GM23338 (cell line): ENCODE results near the gene TRIM44. TPM values are rescaled to one million over a fixed set of nuclear protein-coding genes. Genes with fewer than 3 reads are reported as not detected.

Source experiments
- ATAC-seq: fragments of 200-7000 bp; cut with Tn5 transposase; 3 replicates; pipeline ENCODE4 v1.9.1; 2020
- DNase-seq: peaks from one replicate; pipeline ENCODE4 v3.0.0-alpha.2; 2015; ENCODE audit warnings: low spot score
- H2AFZ ChIP-seq: fragments of 200-600 bp; sonication (generic); 2 replicates; pipeline ENCODE4 v1.8.0; 2016; ENCODE audit warnings: antibody characterized with exemption, mild to moderate bottlenecking, moderate library complexity
- H3F3A ChIP-seq: fragments of 200-600 bp; sonication (generic); replicated peaks from 2 replicates; pipeline ENCODE4 v1.8.0; 2017; ENCODE audit warnings: antibody characterized with exemption, mixed run types, low read depth
- H3K27ac ChIP-seq: fragments of 200-600 bp; sonication (generic); 2 replicates; pipeline ENCODE4 v1.6.1; 2016; ENCODE audit warnings: low read depth
- H3K27me3 ChIP-seq: fragments of 200-600 bp; sonication (generic); 2 replicates; pipeline ENCODE4 v1.8.0; 2016; ENCODE audit warnings: mild to moderate bottlenecking, mixed run types, moderate library complexity; ENCODE audit not compliant: insufficient read depth
- H3K36me3 ChIP-seq: fragments of 200-600 bp; sonication (generic); 2 replicates; pipeline ENCODE4 v1.8.0; 2016; ENCODE audit warnings: mild to moderate bottlenecking; ENCODE audit not compliant: insufficient read depth
- H3K4me1 ChIP-seq: fragments of 200-600 bp; sonication (generic); 2 replicates; pipeline ENCODE4 v1.8.0; 2016; ENCODE audit warnings: mild to moderate bottlenecking, moderate library complexity; ENCODE audit not compliant: insufficient read depth
- H3K4me2 ChIP-seq: fragments of 200-600 bp; sonication (generic); 2 replicates; pipeline ENCODE4 v1.7.1; 2017; ENCODE audit warnings: mixed run types
- H3K4me3 ChIP-seq: fragments of 200-600 bp; sonication (generic); 2 replicates; pipeline ENCODE4 v1.6.1; 2016; ENCODE audit warnings: mixed run types
- H3K79me2 ChIP-seq: fragments of 200-600 bp; sonication (generic); replicated peaks from 2 replicates; pipeline ENCODE4 v1.8.0; 2017; ENCODE audit warnings: mild to moderate bottlenecking; ENCODE audit not compliant: insufficient read depth
- H3K9me2 ChIP-seq: fragments of 200-600 bp; sonication (generic); 2 replicates; pipeline ENCODE4 v1.8.0; 2017; ENCODE audit not compliant: insufficient read depth
- H4K20me1 ChIP-seq: fragments of 200-600 bp; sonication (generic); replicated peaks from 2 replicates; pipeline ENCODE4 v1.8.0; 2017; ENCODE audit warnings: mild to moderate bottlenecking; ENCODE audit not compliant: insufficient read depth
- H3K27ac Mint-ChIP-seq: 2 replicates; pipeline ENCODE4 v1.8.0; 2020; ENCODE audit warnings: inconsistent platforms, mild to moderate bottlenecking, moderate library complexity, mixed read lengths
- H3K27me3 Mint-ChIP-seq: 3 replicates; pipeline ENCODE4 v1.8.0; 2022; ENCODE audit warnings: low read depth, mild to moderate bottlenecking, moderate library complexity, mixed read lengths, inconsistent platforms; ENCODE audit not compliant: insufficient read depth, poor library complexity
- H3K36me3 Mint-ChIP-seq: 3 replicates; pipeline ENCODE4 v1.8.0; 2021; ENCODE audit warnings: low read depth, mild to moderate bottlenecking, inconsistent platforms, moderate library complexity, mixed read lengths
- H3K4me1 Mint-ChIP-seq: 3 replicates; pipeline ENCODE4 v1.8.0; 2020; ENCODE audit warnings: mild to moderate bottlenecking, inconsistent platforms, mixed read lengths
- H3K4me3 Mint-ChIP-seq: 3 replicates; pipeline ENCODE4 v1.8.0; 2021; ENCODE audit warnings: moderate library complexity, mild to moderate bottlenecking, inconsistent platforms, mixed read lengths
- H3K9me3 Mint-ChIP-seq: 3 replicates; pipeline ENCODE4 v1.8.0; 2020; ENCODE audit warnings: moderate library complexity, mild to moderate bottlenecking, inconsistent platforms, mixed read lengths
- CREB1 ChIP-seq: fragments of 250-450 bp; sonication (Bioruptor Pico); IDR thresholded peaks from 2 replicates; pipeline ENCODE4 v1.5.0; 2020; ENCODE audit warnings: low read depth, mild to moderate bottlenecking, moderate library complexity
- CTCF ChIP-seq, 2 experiments: fragments of 200-600 bp in 1 of 2; sonication (generic) in 1 of 2; conservative IDR thresholded peaks; 2 replicates each; pipeline versions ENCODE4 v1.5.1 to v1.6.1; 2016 to 2017; ENCODE audit warnings: antibody characterized with exemption in 2 of 2, low read depth in 2 of 2, mild to moderate bottlenecking in 2 of 2, moderate library complexity in 1 of 2
- EZH2 ChIP-seq: fragments of 200-600 bp; sonication (generic); IDR thresholded peaks from one replicate; pipeline ENCODE4 v1.8.0; 2017; ENCODE audit warnings: antibody characterized with exemption, mild to moderate bottlenecking, low read depth; ENCODE audit not compliant: unreplicated experiment
- EZH2phosphoT487 ChIP-seq: fragments of 200-600 bp; sonication (generic); IDR thresholded peaks from one replicate; pipeline ENCODE4 v1.8.1; 2018; ENCODE audit warnings: antibody characterized with exemption; ENCODE audit not compliant: unreplicated experiment
- JUNB ChIP-seq: IDR thresholded peaks from one replicate; pipeline ENCODE4 v1.6.1; 2016; ENCODE audit warnings: antibody characterized with exemption; ENCODE audit not compliant: unreplicated experiment
- NANOG ChIP-seq: IDR thresholded peaks from 2 replicates; pipeline ENCODE4 v1.6.1; 2016; ENCODE audit warnings: antibody characterized with exemption, borderline replicate concordance
- POLR2AphosphoS5 ChIP-seq: IDR thresholded peaks from 2 replicates; pipeline ENCODE4 v1.6.1; 2016; ENCODE audit warnings: antibody characterized with exemption, low read depth
- REST ChIP-seq: IDR thresholded peaks from one replicate; pipeline ENCODE4 v1.6.1; 2018; ENCODE audit warnings: antibody characterized with exemption; ENCODE audit not compliant: unreplicated experiment
- STAT1 ChIP-seq: IDR thresholded peaks from one replicate; pipeline ENCODE4 v1.6.1; 2016; ENCODE audit warnings: antibody characterized with exemption; ENCODE audit not compliant: unreplicated experiment
- ZNF114 ChIP-seq: fragments of 250-450 bp; sonication (Bioruptor Pico); IDR thresholded peaks from 2 replicates; pipeline ENCODE4 v1.5.0; 2020; ENCODE audit warnings: mild to moderate bottlenecking, moderate library complexity
- ZNF331 ChIP-seq: fragments of 250-450 bp; sonication (Bioruptor Pico); IDR thresholded peaks from 2 replicates; pipeline ENCODE4 v1.5.0; 2020; ENCODE audit warnings: low read depth, mild to moderate bottlenecking, moderate library complexity
- ZNF462 ChIP-seq: fragments of 250-450 bp; sonication (Bioruptor Pico); IDR thresholded peaks from 2 replicates; pipeline ENCODE4 v1.5.0; 2020; ENCODE audit warnings: mild to moderate bottlenecking, moderate library complexity
- polyA plus RNA-seq: library from polyadenylated mRNA; unstranded; fragments of >200 nt; fragmentation: Nextera tagmentation; extraction: Ambion mirVana; gene quantifications from 2 replicates; pipeline ENCODE4 v1.2.1, GENCODE V29; 2016
- total RNA-seq: library from RNA; depleted of rRNA; stranded (reverse); fragments of >200 nt; shearing (Covaris generic); gene quantifications from 2 replicates; pipeline ENCODE4 v1.2.3, GENCODE V29; 2014
- TF ChIP-seq, protein P1 (sequence below): IDR thresholded peaks from 2 replicates; pipeline ENCODE4 v1.6.1; 2016; ENCODE audit warnings: antibody characterized with exemption

TRIM44 gene
- total and polyA plus RNA-seq, 2 experiments from 2014 or later: 10.3 to 10.4 TPM

GRCh38 chr11:35730254-35730653, 67.7 kb downstream of the TRIM44 start:
- H3K79me2 ChIP-seq: no peaks in the 10 kb centered on the region
- Mint-ChIP-seq H3K9me3 (peaks cover 9% of the 10 kb centered on the region), H3K27ac (no peak overlapping the region), H3K4me3 (no peak overlapping the region), H3K36me3 (peaks cover 32% of the 10 kb centered on the region; the same call in 2 of the 3 replicates), H3K4me1 (no peaks in the 10 kb centered on the region), H3K27me3 (peaks cover 3% of the 10 kb centered on the region)
- ATAC-seq: no peak
- no peak overlapping the region for H3K27ac ChIP-seq
- H3K9me2 ChIP-seq: no peaks in the 10 kb centered on the region
- H3K27me3 ChIP-seq: no peaks in the 10 kb centered on the region
- no peaks in the 10 kb centered on the region for H3K36me3 ChIP-seq
- no peak overlapping the region for H2AFZ ChIP-seq
- TF ChIP-seq JUNB (no peak), CREB1 (CRISPR knock-in tag) (no peak), ZNF114 (no peak), CTCF (conservative IDR thresholded peaks at IDR 0.05; ENCODE audit: low read depth in 2 of 2) (no peak), STAT1 (no peak), NANOG (no peak), EZH2phosphoT487 (no peak), REST (no peak), ZNF331 (CRISPR knock-in tag) (no peak), ZNF462 (CRISPR knock-in tag) (no peak), EZH2 (no peak), POLR2AphosphoS5 (no peak)
- TF ChIP-seq, protein P1, sequence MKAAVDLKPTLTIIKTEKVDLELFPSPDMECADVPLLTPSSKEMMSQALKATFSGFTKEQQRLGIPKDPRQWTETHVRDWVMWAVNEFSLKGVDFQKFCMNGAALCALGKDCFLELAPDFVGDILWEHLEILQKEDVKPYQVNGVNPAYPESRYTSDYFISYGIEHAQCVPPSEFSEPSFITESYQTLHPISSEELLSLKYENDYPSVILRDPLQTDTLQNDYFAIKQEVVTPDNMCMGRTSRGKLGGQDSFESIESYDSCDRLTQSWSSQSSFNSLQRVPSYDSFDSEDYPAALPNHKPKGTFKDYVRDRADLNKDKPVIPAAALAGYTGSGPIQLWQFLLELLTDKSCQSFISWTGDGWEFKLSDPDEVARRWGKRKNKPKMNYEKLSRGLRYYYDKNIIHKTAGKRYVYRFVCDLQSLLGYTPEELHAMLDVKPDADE: no peak
- H3F3A ChIP-seq: no peaks in the 10 kb centered on the region
- no peaks in the 10 kb centered on the region for H3K4me1 ChIP-seq
- DNase-seq: no peak
- H4K20me1 ChIP-seq: no peaks in the 10 kb centered on the region
- no peak overlapping the region for H3K4me2 ChIP-seq
- H3K4me3 ChIP-seq: no peak overlapping the region
